ENCODE results near the gene LILRA2. TPM values are rescaled to one million over a fixed set of nuclear protein-coding genes. Genes with fewer than 3 reads are reported as not detected.
"Not testable (repeated sequence)": the region's sequence is repeated elsewhere in the genome, so short reads cannot be mapped to it uniquely, and the experiment has no call there.

Gene LILRA2
- total RNA-seq, 1 experiment from 2014 or later = not detected

- Histone ChIP-seq H3K9me3 (ENCODE audit: low read length) (no peaks in the 10 kb centered on the region), H4K20me1 (ENCODE audit: insufficient read depth, low read depth, low read length) (no peaks in the 10 kb centered on the region), H3K4me2 (ENCODE audit: low read depth, low read length, poor library complexity, severe bottlenecking) (no peak overlapping the region), H3K79me2 (ENCODE audit: low read length) (no peaks in the 10 kb centered on the region), H3K9me2 (replicated peaks; ENCODE audit: insufficient read depth, low read length) (no peaks in the 10 kb centered on the region), H2AFZ (ENCODE audit: low read length) (no peak overlapping the region), H3K27me3 (ENCODE audit: low read length) (no peaks in the 10 kb centered on the region), H3K4me1 (ENCODE audit: low read length) (no peaks in the 10 kb centered on the region), H3K27ac (ENCODE audit: low read length) (no peak overlapping the region), H3K9ac (ENCODE audit: low read length) (no peak overlapping the region), H3K36me3 (ENCODE audit: insufficient read depth, low read length) (no peaks in the 10 kb centered on the region), H3K4me3 (ENCODE audit: low read length) (no peak overlapping the region)
- DNase-seq = no peak
Measured at GRCh38 chr19:54587026-54587425, 13.4 kb downstream of the LILRA2 start.

- not testable (repeated sequence) for H4K20me1 ChIP-seq (ENCODE audit: insufficient read depth, low read depth, low read length); H3K27me3 ChIP-seq (ENCODE audit: low read length); H3K79me2 ChIP-seq (ENCODE audit: low read length); DNase-seq; H2AFZ ChIP-seq (ENCODE audit: low read length); H3K9me3 ChIP-seq (ENCODE audit: low read length); H3K36me3 ChIP-seq (ENCODE audit: insufficient read depth, low read length); H3K27ac ChIP-seq (ENCODE audit: low read length); H3K4me2 ChIP-seq (ENCODE audit: low read depth, low read length, poor library complexity, severe bottlenecking); H3K4me3 ChIP-seq (ENCODE audit: low read length); H3K4me1 ChIP-seq (ENCODE audit: low read length); H3K9me2 ChIP-seq (replicated peaks; ENCODE audit: insufficient read depth, low read length); H3K9ac ChIP-seq (ENCODE audit: low read length)
Measured at GRCh38 chr19:54593445-54593844, 19.9 kb downstream of the LILRA2 start, which contains the start of gene LILRA1. TSS of gene LILRA1 (plus strand) at chr19:54593632. CDS start at chr19:54594245, 613 bp downstream.

- not testable (repeated sequence) for H2AFZ ChIP-seq (ENCODE audit: low read length); H3K27ac ChIP-seq (ENCODE audit: low read length); H3K36me3 ChIP-seq (ENCODE audit: insufficient read depth, low read length); H3K4me3 ChIP-seq (ENCODE audit: low read length); H3K9ac ChIP-seq (ENCODE audit: low read length); H3K4me2 ChIP-seq (ENCODE audit: low read depth, low read length, poor library complexity, severe bottlenecking); H3K9me2 ChIP-seq (replicated peaks; ENCODE audit: insufficient read depth, low read length); H3K4me1 ChIP-seq (ENCODE audit: low read length); DNase-seq; H3K79me2 ChIP-seq (ENCODE audit: low read length); H4K20me1 ChIP-seq (ENCODE audit: insufficient read depth, low read depth, low read length); H3K27me3 ChIP-seq (ENCODE audit: low read length); H3K9me3 ChIP-seq (ENCODE audit: low read length)
Measured at GRCh38 chr19:54593931-54594626, 20.5 kb downstream of the LILRA2 start.

GRCh38 chr19:54594737-54595136, 21.1 kb downstream of the LILRA2 start:
- DNase-seq = no peak
- H3K9ac ChIP-seq (ENCODE audit: low read length) = no peak overlapping the region
- no peak overlapping the region for H3K27ac ChIP-seq (ENCODE audit: low read length)
- H3K27me3 ChIP-seq (ENCODE audit: low read length) = no peaks in the 10 kb centered on the region
- H2AFZ ChIP-seq (ENCODE audit: low read length) = no peak overlapping the region
- H3K79me2 ChIP-seq (ENCODE audit: low read length) = no peaks in the 10 kb centered on the region
- H3K4me1 ChIP-seq (ENCODE audit: low read length) = no peaks in the 10 kb centered on the region
- no peaks in the 10 kb centered on the region for H4K20me1 ChIP-seq (ENCODE audit: insufficient read depth, low read depth, low read length)
- no peak overlapping the region for H3K4me3 ChIP-seq (ENCODE audit: low read length)
- no peak overlapping the region for H3K4me2 ChIP-seq (ENCODE audit: low read depth, low read length, poor library complexity, severe bottlenecking)
- no peaks in the 10 kb centered on the region for H3K9me3 ChIP-seq (ENCODE audit: low read length)
- H3K36me3 ChIP-seq (ENCODE audit: insufficient read depth, low read length) = no peaks in the 10 kb centered on the region
- H3K9me2 ChIP-seq (replicated peaks; ENCODE audit: insufficient read depth, low read length) = no peaks in the 10 kb centered on the region

GRCh38 chr19:54595680-54596436, 22.3 kb downstream of the LILRA2 start:
- not testable (repeated sequence) for H3K79me2 ChIP-seq (ENCODE audit: low read length); H3K36me3 ChIP-seq (ENCODE audit: insufficient read depth, low read length); H4K20me1 ChIP-seq (ENCODE audit: insufficient read depth, low read depth, low read length); DNase-seq; H3K27ac ChIP-seq (ENCODE audit: low read length); H3K9ac ChIP-seq (ENCODE audit: low read length); H3K4me2 ChIP-seq (ENCODE audit: low read depth, low read length, poor library complexity, severe bottlenecking); H3K27me3 ChIP-seq (ENCODE audit: low read length); H3K9me3 ChIP-seq (ENCODE audit: low read length); H3K4me1 ChIP-seq (ENCODE audit: low read length); H3K4me3 ChIP-seq (ENCODE audit: low read length); H3K9me2 ChIP-seq (replicated peaks; ENCODE audit: insufficient read depth, low read length); H2AFZ ChIP-seq (ENCODE audit: low read length)

GRCh38 chr19:54600212-54600611, 26.6 kb downstream of the LILRA2 start:
- peaks cover 6% of the 10 kb centered on the region; the same call in 1 of the 2 replicates for H3K9me3 ChIP-seq (ENCODE audit: low read length)
- H4K20me1 ChIP-seq (ENCODE audit: insufficient read depth, low read depth, low read length) = no peaks in the 10 kb centered on the region
- H3K4me3 ChIP-seq (ENCODE audit: low read length) = no peak overlapping the region
- DNase-seq = no peak
- peaks cover 3% of the 10 kb centered on the region; the same call in 1 of the 2 replicates for H3K27me3 ChIP-seq (ENCODE audit: low read length)
- H3K9me2 ChIP-seq (replicated peaks; ENCODE audit: insufficient read depth, low read length) = no peaks in the 10 kb centered on the region
- H3K9ac ChIP-seq (ENCODE audit: low read length) = no peak overlapping the region
- H3K4me1 ChIP-seq (ENCODE audit: low read length) = no peaks in the 10 kb centered on the region
- H3K36me3 ChIP-seq (ENCODE audit: insufficient read depth, low read length) = no peaks in the 10 kb centered on the region
- H2AFZ ChIP-seq (ENCODE audit: low read length) = no peak overlapping the region
- no peak overlapping the region for H3K27ac ChIP-seq (ENCODE audit: low read length)
- no peak overlapping the region for H3K4me2 ChIP-seq (ENCODE audit: low read depth, low read length, poor library complexity, severe bottlenecking)
- no peaks in the 10 kb centered on the region for H3K79me2 ChIP-seq (ENCODE audit: low read length)

- no peak for DNase-seq
- no peak overlapping the region for H3K9ac ChIP-seq (ENCODE audit: low read length)
- no peak overlapping the region for H3K4me3 ChIP-seq (ENCODE audit: low read length)
Measured at GRCh38 chr19:54606230-54606629, 32.6 kb downstream of the LILRA2 start.

GRCh38 chr19:54606891-54607784, 33.5 kb downstream of the LILRA2 start:
- peaks cover 8% of the 10 kb centered on the region for H3K4me1 ChIP-seq (ENCODE audit: low read length)
- H3K4me3 ChIP-seq (ENCODE audit: low read length) = no peak overlapping the region
- H3K9me3 ChIP-seq (ENCODE audit: low read length) = peaks cover 7% of the 10 kb centered on the region; the same call in 1 of the 2 replicates
- no peak for DNase-seq
- H3K36me3 ChIP-seq (ENCODE audit: insufficient read depth, low read length) = no peaks in the 10 kb centered on the region
- H3K9me2 ChIP-seq (replicated peaks; ENCODE audit: insufficient read depth, low read length) = no peaks in the 10 kb centered on the region
- H3K4me2 ChIP-seq (ENCODE audit: low read depth, low read length, poor library complexity, severe bottlenecking) = no peak overlapping the region
- no peaks in the 10 kb centered on the region for H4K20me1 ChIP-seq (ENCODE audit: insufficient read depth, low read depth, low read length)
- peaks cover 3% of the 10 kb centered on the region; the same call in 1 of the 2 replicates for H3K27me3 ChIP-seq (ENCODE audit: low read length)
- no peak overlapping the region for H2AFZ ChIP-seq (ENCODE audit: low read length)
- H3K9ac ChIP-seq (ENCODE audit: low read length) = no peak overlapping the region
- no peak overlapping the region for H3K27ac ChIP-seq (ENCODE audit: low read length)
- no peaks in the 10 kb centered on the region for H3K79me2 ChIP-seq (ENCODE audit: low read length)

More at GRCh38 chr19:54606230-54606629, 32.6 kb downstream of the LILRA2 start:
- Histone ChIP-seq H4K20me1 (ENCODE audit: insufficient read depth, low read depth, low read length) (no peaks in the 10 kb centered on the region), H3K9me3 (ENCODE audit: low read length) (peaks cover 7% of the 10 kb centered on the region; the same call in 1 of the 2 replicates), H3K4me2 (ENCODE audit: low read depth, low read length, poor library complexity, severe bottlenecking) (no peak overlapping the region), H3K79me2 (ENCODE audit: low read length) (no peaks in the 10 kb centered on the region), H3K27me3 (ENCODE audit: low read length) (peaks cover 3% of the 10 kb centered on the region; the same call in 1 of the 2 replicates), H3K4me1 (ENCODE audit: low read length) (peaks cover 8% of the 10 kb centered on the region), H3K36me3 (ENCODE audit: insufficient read depth, low read length) (no peaks in the 10 kb centered on the region), H3K27ac (ENCODE audit: low read length) (no peak overlapping the region), H2AFZ (ENCODE audit: low read length) (no peak overlapping the region), H3K9me2 (replicated peaks; ENCODE audit: insufficient read depth, low read length) (no peaks in the 10 kb centered on the region)
